ENCODE measurements around the gene ACMSD.

ACMSD gene

GRCh38 chr2:134950886-134951285 is 112.5 kb downstream of the ACMSD start:
- no peak for TF ChIP-seq EZH2 (optimal IDR thresholded peaks at IDR 0.05; ENCODE audit: low read depth, low read length)
- TF ChIP-seq EZH2phosphoT487 (IDR thresholded peaks at IDR 0.05; ENCODE audit: low read length): no peak
- TF ChIP-seq CTCF (IDR thresholded peaks at IDR 0.05; ENCODE audit: low read length): no peak
- Histone ChIP-seq H3K4me2 (ENCODE audit: low read depth, low read length) (no peak overlapping the region), H3K9me2 (replicated peaks; ENCODE audit: insufficient read depth, low read length) (no peaks in the 10 kb centered on the region), H3K27me3 (replicated peaks; ENCODE audit: insufficient read depth, low read length) (no peaks in the 10 kb centered on the region), H3F3A (ENCODE audit: insufficient read depth, low read length) (no peaks in the 10 kb centered on the region), H3K4me3 (ENCODE audit: low read length) (no peak overlapping the region), H4K20me1 (ENCODE audit: insufficient read depth, low read length) (no peaks in the 10 kb centered on the region; the same call in 1 of the 2 replicates), H3K9me3 (replicated peaks; ENCODE audit: insufficient read depth, low read length) (no peaks in the 10 kb centered on the region), H3K79me2 (ENCODE audit: low read length) (peaks cover 41% of the 10 kb centered on the region), H2AFZ (ENCODE audit: low read length) (no peak overlapping the region), H3K36me3 (replicated peaks; ENCODE audit: insufficient read depth, low read length) (peaks cover 25% of the 10 kb centered on the region), H3K4me1 (ENCODE audit: low read length) (no peaks in the 10 kb centered on the region), H3K27ac (ENCODE audit: low read length) (no peak overlapping the region), H3K9ac (ENCODE audit: low read length) (no peak overlapping the region)
- no peak for DNase-seq
